HG02798 (cell line): ENCODE measurements around the gene CREG1.
A peak's percentile ranks its signal among the peaks of the same experiment; 100 is the strongest.
"Not testable (repeated sequence)": the region's sequence is repeated elsewhere in the genome, so short reads cannot be mapped to it uniquely, and the experiment has no call there.

ENCODE experiments used
- ATAC-seq: cut with Tn5 transposase; IDR thresholded peaks from one replicate; pipeline ENCODE4 v1.9.1; 2021; ENCODE audit warnings: mild to moderate bottlenecking; ENCODE audit not compliant: unreplicated experiment, poor library complexity

CREG1 gene

GRCh38 chr1:167553136-167554027 lies at the start of gene CREG1:
TSS of gene CREG1 (minus strand) at chr1:167553762.
- ATAC-seq = peak; percentile 100

GRCh38 chr1:167602840-167603239 lies 49.3 kb upstream of the CREG1 start:
- ATAC-seq = no peak

- no peak for ATAC-seq
Measured at GRCh38 chr1:167601442-167602383, 48.2 kb upstream of the CREG1 start.

- peak; percentile 84 for ATAC-seq
Measured at GRCh38 chr1:167599957-167600581, 46.5 kb upstream of the CREG1 start.

- ATAC-seq = no peak
Measured at GRCh38 chr1:167594822-167595221, 41.3 kb upstream of the CREG1 start.

- no peak for ATAC-seq
Measured at GRCh38 chr1:167593860-167594259, 40.3 kb upstream of the CREG1 start.

- no peak for ATAC-seq
Measured at GRCh38 chr1:167592475-167592874, 38.9 kb upstream of the CREG1 start.

- no peak for ATAC-seq
Measured at GRCh38 chr1:167588361-167588760, 34.8 kb upstream of the CREG1 start.

GRCh38 chr1:167587872-167588271 lies 34.3 kb upstream of the CREG1 start:
- ATAC-seq = no peak

- no peak for ATAC-seq
Measured at GRCh38 chr1:167587342-167587741, 33.8 kb upstream of the CREG1 start.

GRCh38 chr1:167584581-167584980 lies 31.0 kb upstream of the CREG1 start:
- no peak for ATAC-seq

- ATAC-seq = no peak
Measured at GRCh38 chr1:167582722-167583121, 29.2 kb upstream of the CREG1 start.

GRCh38 chr1:167582064-167582463 lies 28.5 kb upstream of the CREG1 start:
- ATAC-seq = no peak

GRCh38 chr1:167579986-167580385 lies 26.4 kb upstream of the CREG1 start:
- ATAC-seq = no peak

GRCh38 chr1:167578939-167579521 lies 25.5 kb upstream of the CREG1 start:
- no peak for ATAC-seq

- no peak for ATAC-seq
Measured at GRCh38 chr1:167575649-167576048, 22.1 kb upstream of the CREG1 start.

- ATAC-seq = no peak
Measured at GRCh38 chr1:167573035-167573434, 19.5 kb upstream of the CREG1 start.

- ATAC-seq = not testable (repeated sequence)
Measured at GRCh38 chr1:167570712-167571111, 17.1 kb upstream of the CREG1 start.

GRCh38 chr1:167567663-167568062 lies 14.1 kb upstream of the CREG1 start:
- ATAC-seq = no peak

GRCh38 chr1:167566766-167567165 lies 13.2 kb upstream of the CREG1 start:
- no peak for ATAC-seq
